ENCODE data around the gene ARHGEF25.

- no peak for TF ChIP-seq CTCF (conservative IDR thresholded peaks at IDR 0.05; ENCODE audit: low read depth, low read length)
- TF ChIP-seq EZH2 (IDR thresholded peaks at IDR 0.05; ENCODE audit: borderline replicate concordance, low read depth, low read length, poor library complexity, severe bottlenecking): no peak
Observed at GRCh38 chr12:57616383-57617101, 5.3 kb downstream of the ARHGEF25 start.
